Measurements from ENCODE around the gene SMAD6.

SMAD6 gene

GRCh38 chr15:66702035-66702786, at the start of gene SMAD6:
SMAD6 (plus strand) TSS chr15:66702236; CDS start chr15:66703259, 1,023 bp downstream.
- peak; percentile 98 for DNase-seq (ENCODE audit: low read depth)

GRCh38 chr15:66652806-66653205, 49.2 kb upstream of the SMAD6 start:
- DNase-seq (ENCODE audit: low read depth): no peak

- no peak for DNase-seq (ENCODE audit: low read depth)
Observed at GRCh38 chr15:66653398-66653797, 48.6 kb upstream of the SMAD6 start.

- no peak for DNase-seq (ENCODE audit: low read depth)
Observed at GRCh38 chr15:66653852-66654251, 48.2 kb upstream of the SMAD6 start.

- no peak for DNase-seq (ENCODE audit: low read depth)
Observed at GRCh38 chr15:66654361-66654738, 47.7 kb upstream of the SMAD6 start.

GRCh38 chr15:66654739-66655375, 47.2 kb upstream of the SMAD6 start:
- DNase-seq (ENCODE audit: low read depth): no peak

- DNase-seq (ENCODE audit: low read depth): no peak
Observed at GRCh38 chr15:66655511-66655910, 46.5 kb upstream of the SMAD6 start.

GRCh38 chr15:66655997-66656396, 46.0 kb upstream of the SMAD6 start:
- no peak for DNase-seq (ENCODE audit: low read depth)

- no peak for DNase-seq (ENCODE audit: low read depth)
Observed at GRCh38 chr15:66657185-66658020, 44.6 kb upstream of the SMAD6 start.

GRCh38 chr15:66658044-66658443, 44.0 kb upstream of the SMAD6 start:
- DNase-seq (ENCODE audit: low read depth): no peak

- DNase-seq (ENCODE audit: low read depth): no peak
Observed at GRCh38 chr15:66658855-66659254, 43.2 kb upstream of the SMAD6 start.

- no peak for DNase-seq (ENCODE audit: low read depth)
Observed at GRCh38 chr15:66659384-66659783, 42.7 kb upstream of the SMAD6 start.

GRCh38 chr15:66661432-66662096, 40.5 kb upstream of the SMAD6 start:
- DNase-seq (ENCODE audit: low read depth): no peak

GRCh38 chr15:66662522-66662921, 39.5 kb upstream of the SMAD6 start:
- DNase-seq (ENCODE audit: low read depth): no peak

GRCh38 chr15:66663664-66664063, 38.4 kb upstream of the SMAD6 start:
- DNase-seq (ENCODE audit: low read depth): no peak

- DNase-seq (ENCODE audit: low read depth): no peak
Observed at GRCh38 chr15:66670175-66670574, 31.9 kb upstream of the SMAD6 start.

- DNase-seq (ENCODE audit: low read depth): no peak
Observed at GRCh38 chr15:66670762-66671580, 31.1 kb upstream of the SMAD6 start.

- no peak for DNase-seq (ENCODE audit: low read depth)
Observed at GRCh38 chr15:66672867-66673266, 29.2 kb upstream of the SMAD6 start.

GRCh38 chr15:66673410-66674322, 28.4 kb upstream of the SMAD6 start:
- DNase-seq (ENCODE audit: low read depth): no peak

- DNase-seq (ENCODE audit: low read depth): no peak
Observed at GRCh38 chr15:66674756-66675155, 27.3 kb upstream of the SMAD6 start.
